NCI-H748 (cell line): Measurements from ENCODE around the gene STMN3.

ENCODE experiments used
- DNase-seq: peaks from one replicate; lab custom pipeline; 2025; ENCODE audit not compliant: unreplicated experiment; lab: John Stamatoyannopoulos, UW

STMN3 gene

DNA sequence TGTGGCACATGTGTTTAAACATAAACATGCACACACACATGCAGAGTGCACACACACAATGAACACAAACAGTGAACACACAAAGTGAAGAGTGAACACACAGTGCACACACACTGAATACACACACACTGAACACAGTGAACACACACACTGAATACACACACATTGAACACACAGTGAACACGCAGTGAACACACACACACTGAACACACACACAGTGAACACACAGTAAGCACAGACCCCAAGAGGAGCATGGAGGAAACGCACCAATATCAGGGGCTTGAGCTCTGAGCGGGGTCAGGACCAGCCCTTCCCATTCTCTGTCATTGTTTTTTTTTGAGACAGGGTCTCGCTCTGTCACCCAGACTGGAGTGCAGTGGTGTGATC, 62.1 kb downstream of the STMN3 start:
- DNase-seq = no peak

- DNase-seq = no peak
Measured at GRCh38 chr20:63590218-63591146, 62.7 kb downstream of the STMN3 start.
